MM.1S (cell line): ENCODE results near the gene CTNS.

Experiments
- CTCF ChIP-seq: fragments of 300-600 bp; sonication (generic); IDR thresholded peaks from 2 replicates; pipeline ENCODE4 v1.5.1; 2016; ENCODE audit warnings: antibody characterized with exemption, low read length, mixed read lengths
- EZH2phosphoT487 ChIP-seq: fragments of 300-600 bp; sonication (generic); IDR thresholded peaks from 2 replicates; pipeline ENCODE4 v1.6.1; 2018; ENCODE audit warnings: antibody characterized with exemption, low read length

- TF ChIP-seq EZH2phosphoT487 (no peak), CTCF (no peak)
Measured at GRCh38 chr17:3630781-3631180, 5.8 kb upstream of the CTNS start.
